Adrenal gland (tissue), 5 donors: ENCODE measurements around the gene GABARAP.

Source experiments
- POLR2A ChIP-seq, 2 donors: fragments of 450-650 bp; IDR thresholded peaks; one replicate each; pipeline ENCODE4 v1.6.1; 2017; ENCODE audit warnings: antibody characterized with exemption in 2 of 2, mild to moderate bottlenecking in 2 of 2, moderate library complexity in 1 of 2
- TF ChIP-seq, protein P1 (sequence below), 6 experiments: fragments of 450-650 bp in 4 of 6; fragments of 200-600 bp in 2 of 6; sonication (generic) in 1 of 6; IDR thresholded peaks; 1 replicate in 5 of 6; 2 replicates in 1 of 6; pipeline versions ENCODE4 v1.5.1 to v1.8.0; 2016 to 2021; ENCODE audit warnings: antibody characterized with exemption in 6 of 6, mild to moderate bottlenecking in 2 of 6, moderate library complexity in 1 of 6
- donor health status: DM: no; HTN: no; CAD: no.

DNA sequence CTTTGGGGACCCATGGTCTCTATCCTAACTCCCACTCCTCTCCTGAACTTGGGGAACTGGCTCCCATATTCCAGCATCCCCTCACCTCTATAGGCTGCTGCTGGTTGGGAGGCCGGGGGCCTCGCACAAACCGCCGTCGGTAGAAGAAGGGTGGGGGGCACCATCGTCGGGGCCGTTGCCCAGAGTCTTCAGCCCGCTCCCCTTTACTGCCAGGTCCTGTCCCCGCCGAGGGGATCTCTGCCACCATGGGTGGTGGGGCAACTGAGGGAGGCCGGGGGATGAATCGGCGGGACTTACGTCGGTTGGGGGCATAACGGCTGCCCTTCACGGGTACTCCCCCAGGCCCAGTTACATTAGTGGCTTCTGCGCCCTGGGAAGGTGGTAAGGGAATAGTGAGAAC is 47.9 kb upstream of the GABARAP start:
- TF ChIP-seq POLR2A (IDR thresholded peaks at IDR 0.05): no peak
- TF ChIP-seq, protein P1, sequence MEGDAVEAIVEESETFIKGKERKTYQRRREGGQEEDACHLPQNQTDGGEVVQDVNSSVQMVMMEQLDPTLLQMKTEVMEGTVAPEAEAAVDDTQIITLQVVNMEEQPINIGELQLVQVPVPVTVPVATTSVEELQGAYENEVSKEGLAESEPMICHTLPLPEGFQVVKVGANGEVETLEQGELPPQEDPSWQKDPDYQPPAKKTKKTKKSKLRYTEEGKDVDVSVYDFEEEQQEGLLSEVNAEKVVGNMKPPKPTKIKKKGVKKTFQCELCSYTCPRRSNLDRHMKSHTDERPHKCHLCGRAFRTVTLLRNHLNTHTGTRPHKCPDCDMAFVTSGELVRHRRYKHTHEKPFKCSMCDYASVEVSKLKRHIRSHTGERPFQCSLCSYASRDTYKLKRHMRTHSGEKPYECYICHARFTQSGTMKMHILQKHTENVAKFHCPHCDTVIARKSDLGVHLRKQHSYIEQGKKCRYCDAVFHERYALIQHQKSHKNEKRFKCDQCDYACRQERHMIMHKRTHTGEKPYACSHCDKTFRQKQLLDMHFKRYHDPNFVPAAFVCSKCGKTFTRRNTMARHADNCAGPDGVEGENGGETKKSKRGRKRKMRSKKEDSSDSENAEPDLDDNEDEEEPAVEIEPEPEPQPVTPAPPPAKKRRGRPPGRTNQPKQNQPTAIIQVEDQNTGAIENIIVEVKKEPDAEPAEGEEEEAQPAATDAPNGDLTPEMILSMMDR (IDR thresholded peaks at IDR 0.05): no peak
